ENCODE results near the gene USP44. TPM values are rescaled to one million over a fixed set of nuclear protein-coding genes. Genes with fewer than 3 reads are reported as not detected.

Gene USP44
- total RNA-seq, 2 donors from 2014 or later = 0.54 to 2.5 TPM

- Histone ChIP-seq H3K27ac (no peak overlapping the region), H3K27me3 (replicated peaks; ENCODE audit: insufficient read depth) (no peaks in the 10 kb centered on the region), H3K36me3 (peaks cover 10% of the 10 kb centered on the region), H3K4me1 (ENCODE audit: control insufficient read depth in 1 of 2, low read depth in 2 of 2) (no peaks in the 10 kb centered on the region), H3K4me3 (no peak overlapping the region), H3K9me3 (no peaks in the 10 kb centered on the region)
- DNase-seq (ENCODE audit: low spot score) (no peak), ATAC-seq (ENCODE audit: insufficient number of reproducible peaks, low FRiP score, low read depth) (no peak)
- TF ChIP-seq CTCF (IDR thresholded peaks at IDR 0.05) = no peak
These were observed 28.6 kb downstream of the USP44 start for GRCh38 chr12:95522692-95523091.

GRCh38 chr12:95520816-95521215 is 30.5 kb downstream of the USP44 start:
- Histone ChIP-seq H3K4me1 (ENCODE audit: control insufficient read depth in 1 of 2, low read depth in 2 of 2) (no peaks in the 10 kb centered on the region), H3K27me3 (replicated peaks; ENCODE audit: insufficient read depth) (no peaks in the 10 kb centered on the region), H3K9me3 (no peaks in the 10 kb centered on the region), H3K4me3 (no peak overlapping the region), H3K36me3 (peaks cover 10% of the 10 kb centered on the region), H3K27ac (no peak overlapping the region)
- TF ChIP-seq CTCF (IDR thresholded peaks at IDR 0.05) = no peak
- no peak for ATAC-seq (ENCODE audit: insufficient number of reproducible peaks, low FRiP score, low read depth)
- no peak for DNase-seq (ENCODE audit: low spot score)

DNA sequence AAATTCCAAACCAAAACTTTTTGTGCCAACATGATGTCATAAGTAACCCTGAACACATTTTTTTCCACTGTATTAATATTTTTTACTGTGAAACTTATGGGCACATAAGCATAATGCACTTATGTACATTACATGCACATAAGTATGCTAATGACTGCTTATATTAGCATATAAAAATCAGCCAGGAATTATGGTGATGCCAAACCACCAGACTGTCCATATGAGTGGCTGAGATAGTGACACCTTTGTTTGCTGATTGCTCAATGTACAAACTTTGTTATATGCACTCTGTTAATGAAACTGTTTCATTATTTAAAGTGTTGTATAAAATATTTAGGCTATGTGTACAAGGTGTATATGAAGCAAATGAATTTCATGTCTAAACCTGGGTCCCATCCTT is 32.3 kb downstream of the USP44 start:
- H3K36me3 ChIP-seq = peaks cover 23% of the 10 kb centered on the region
- H3K4me3 ChIP-seq = no peak overlapping the region

GRCh38 chr12:95517246-95517645 is 34.0 kb downstream of the USP44 start:
- H3K9me3 ChIP-seq = no peaks in the 10 kb centered on the region
- no peaks in the 10 kb centered on the region for H3K4me1 ChIP-seq (ENCODE audit: control insufficient read depth in 1 of 2, low read depth in 2 of 2)
- no peak for TF ChIP-seq CTCF (IDR thresholded peaks at IDR 0.05)
- no peak overlapping the region for H3K4me3 ChIP-seq
- no peaks in the 10 kb centered on the region for H3K27me3 ChIP-seq (replicated peaks; ENCODE audit: insufficient read depth)
- no peak overlapping the region for H3K27ac ChIP-seq
- ATAC-seq (ENCODE audit: insufficient number of reproducible peaks, low FRiP score, low read depth) (no peak), DNase-seq (ENCODE audit: low spot score) (no peak)
- peaks cover 33% of the 10 kb centered on the region for H3K36me3 ChIP-seq

More for the DNA sequence above, 32.3 kb downstream of the USP44 start:
- H3K27me3 ChIP-seq (replicated peaks; ENCODE audit: insufficient read depth) = no peaks in the 10 kb centered on the region
- H3K9me3 ChIP-seq = no peaks in the 10 kb centered on the region
- no peaks in the 10 kb centered on the region for H3K4me1 ChIP-seq (ENCODE audit: control insufficient read depth in 1 of 2, low read depth in 2 of 2)
- H3K27ac ChIP-seq = no peak overlapping the region
- TF ChIP-seq CTCF (IDR thresholded peaks at IDR 0.05) = no peak
- no peak for ATAC-seq (ENCODE audit: insufficient number of reproducible peaks, low FRiP score, low read depth)
- no peak for DNase-seq (ENCODE audit: low spot score)

- Histone ChIP-seq H3K27me3 (replicated peaks; ENCODE audit: insufficient read depth) (no peaks in the 10 kb centered on the region), H3K9me3 (no peaks in the 10 kb centered on the region), H3K4me3 (no peak overlapping the region), H3K4me1 (ENCODE audit: control insufficient read depth in 1 of 2, low read depth in 2 of 2) (no peaks in the 10 kb centered on the region), H3K27ac (no peak overlapping the region), H3K36me3 (peaks cover 33% of the 10 kb centered on the region)
- TF ChIP-seq CTCF (IDR thresholded peaks at IDR 0.05) = no peak
- no peak for DNase-seq (ENCODE audit: low spot score)
- ATAC-seq (ENCODE audit: insufficient number of reproducible peaks, low FRiP score, low read depth) = no peak
These were observed 34.5 kb downstream of the USP44 start for GRCh38 chr12:95516757-95517156.

All from thoracic aorta (tissue), 2 donors.